OCI-LY7 (cell line): ENCODE data around the gene PLXNA3. TPM values are rescaled to one million over a fixed set of nuclear protein-coding genes. Genes with fewer than 3 reads are reported as not detected.

Experiments used
- BruUV-seq: library from RNA; stranded (reverse); fragments of 400-500 nt; replicated peaks from 2 replicates; lab custom pipeline; 2021; lab: Mats Ljungman, UMichigan
- CTCF ChIA-PET: fragments of 300-600 bp; sonication (Branson Sonifier 250); formaldehyde crosslinking; loops from one replicate; lab custom pipeline; 2022; ENCODE audit warnings: antibody characterized with exemption; ENCODE audit not compliant: unreplicated experiment; lab: Charles Lee
- POLR2A ChIA-PET: fragments of 300-600 bp; sonication (Branson Sonifier 250); formaldehyde crosslinking; loops from one replicate; lab custom pipeline; 2022; ENCODE audit warnings: antibody characterized with exemption; lab: Charles Lee
- DNase-seq: peaks from one replicate; pipeline ENCODE4 v3.0.0-alpha.2; 2015; ENCODE audit warnings: low spot score
- H2AFZ ChIP-seq: fragments of 200-600 bp; sonication (generic), shearing (Covaris generic); 2 replicates; pipeline ENCODE4 v1.6.1; 2014; ENCODE audit warnings: mild to moderate bottlenecking, antibody characterized with exemption, low read length, moderate library complexity
- H3K27ac ChIP-seq: fragments of 200-600 bp; sonication (generic); 2 replicates; pipeline ENCODE4 v1.5.1; 2014; ENCODE audit warnings: mixed run types, low read depth, mild to moderate bottlenecking, moderate library complexity, low read length, inconsistent platforms; ENCODE audit not compliant: poor library complexity, severe bottlenecking
- H3K36me3 ChIP-seq: fragments of 200-600 bp; sonication (generic); 2 replicates; pipeline ENCODE4 v1.6.1; 2014; ENCODE audit warnings: mild to moderate bottlenecking, antibody characterized with exemption, low read length, moderate library complexity, mixed read lengths; ENCODE audit not compliant: insufficient read depth
- H3K4me1 ChIP-seq: fragments of 200-600 bp; sonication (generic); 2 replicates; pipeline ENCODE4 v1.5.1; 2014; ENCODE audit warnings: mild to moderate bottlenecking, low read length; ENCODE audit not compliant: insufficient read depth, poor library complexity, severe bottlenecking
- H3K4me2 ChIP-seq: fragments of 200-600 bp; sonication (generic); 2 replicates; pipeline ENCODE4 v1.6.1; 2014; ENCODE audit warnings: mild to moderate bottlenecking, low read length
- H3K4me3 ChIP-seq: fragments of 200-600 bp; sonication (generic); 2 replicates; pipeline ENCODE4 v1.5.1; 2014; ENCODE audit warnings: mild to moderate bottlenecking, low read depth, low read length; ENCODE audit not compliant: poor library complexity, severe bottlenecking
- H3K79me2 ChIP-seq: fragments of 200-600 bp; sonication (generic); 2 replicates; pipeline ENCODE4 v1.6.1; 2016; ENCODE audit warnings: low read depth, mild to moderate bottlenecking, low read length, moderate library complexity, mixed read lengths; ENCODE audit not compliant: insufficient read depth
- H3K9me2 ChIP-seq: fragments of 200-600 bp; sonication (generic); 2 replicates; pipeline ENCODE4 v1.6.1; 2016; ENCODE audit warnings: mild to moderate bottlenecking, low read length, mixed read lengths; ENCODE audit not compliant: insufficient read depth
- H3K9me3 ChIP-seq: fragments of 200-600 bp; sonication (generic); 2 replicates; pipeline ENCODE4 v1.6.1; 2014; ENCODE audit warnings: mild to moderate bottlenecking, mixed run types, low read length, mixed read lengths
- H4K20me1 ChIP-seq: fragments of 200-600 bp; sonication (generic); 2 replicates; pipeline ENCODE4 v1.6.1; 2014; ENCODE audit warnings: mild to moderate bottlenecking, antibody characterized with exemption, low read length, moderate library complexity, mixed read lengths; ENCODE audit not compliant: insufficient read depth
- EZH2phosphoT487 ChIP-seq: fragments of 200-600 bp; sonication (generic); IDR thresholded peaks from 2 replicates; pipeline ENCODE4 v1.6.1; 2018; ENCODE audit warnings: low read depth, borderline replicate concordance, mild to moderate bottlenecking, mixed run types, antibody characterized with exemption, low read length, moderate library complexity, mixed read lengths
- intact Hi-C: fragments of 100-400 bp; cut with micrococcal nuclease; formaldehyde crosslinking; loops from one replicate; pipeline ENCODE4 v1.10.0; 2022; ENCODE audit not compliant: unreplicated experiment
- total RNA-seq, 2 experiments: library from RNA; depleted of rRNA in 1 of 2; stranded (reverse); fragments of >200 nt in 1 of 2; shearing (Covaris generic) in 1 of 2; gene quantifications; 2 replicates each; pipeline ENCODE4 v1.2.3, GENCODE V29; 2014 to 2022
- TF ChIP-seq, protein P1 (sequence below): fragments of 200-600 bp; sonication (generic); conservative IDR thresholded peaks from 2 replicates; pipeline ENCODE4 v1.5.1; 2014; ENCODE audit warnings: mild to moderate bottlenecking, antibody characterized with exemption, low read length, moderate library complexity, mixed read lengths

Gene PLXNA3
- total RNA-seq, 2 experiments from 2014 or later: 5.6 to 8.0 TPM

GRCh38 chrX:154515966-154516655 lies 58.0 kb downstream of the PLXNA3 start, which contains the start of gene FAM3A:
Gene FAM3A (minus strand): TSS chrX:154516232. CDS start chrX:154515772, 460 bp downstream.
- TF ChIP-seq EZH2phosphoT487: no peak
- TF ChIP-seq, protein P1, sequence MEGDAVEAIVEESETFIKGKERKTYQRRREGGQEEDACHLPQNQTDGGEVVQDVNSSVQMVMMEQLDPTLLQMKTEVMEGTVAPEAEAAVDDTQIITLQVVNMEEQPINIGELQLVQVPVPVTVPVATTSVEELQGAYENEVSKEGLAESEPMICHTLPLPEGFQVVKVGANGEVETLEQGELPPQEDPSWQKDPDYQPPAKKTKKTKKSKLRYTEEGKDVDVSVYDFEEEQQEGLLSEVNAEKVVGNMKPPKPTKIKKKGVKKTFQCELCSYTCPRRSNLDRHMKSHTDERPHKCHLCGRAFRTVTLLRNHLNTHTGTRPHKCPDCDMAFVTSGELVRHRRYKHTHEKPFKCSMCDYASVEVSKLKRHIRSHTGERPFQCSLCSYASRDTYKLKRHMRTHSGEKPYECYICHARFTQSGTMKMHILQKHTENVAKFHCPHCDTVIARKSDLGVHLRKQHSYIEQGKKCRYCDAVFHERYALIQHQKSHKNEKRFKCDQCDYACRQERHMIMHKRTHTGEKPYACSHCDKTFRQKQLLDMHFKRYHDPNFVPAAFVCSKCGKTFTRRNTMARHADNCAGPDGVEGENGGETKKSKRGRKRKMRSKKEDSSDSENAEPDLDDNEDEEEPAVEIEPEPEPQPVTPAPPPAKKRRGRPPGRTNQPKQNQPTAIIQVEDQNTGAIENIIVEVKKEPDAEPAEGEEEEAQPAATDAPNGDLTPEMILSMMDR: no peak
- peak within 1 kb of the TSS; percentile 91 for H3K4me3 ChIP-seq
- ChIA-PET CTCF (interaction anchor here (0.9 to 1.4 kb wide), 2 partner anchors 12 to 16 kb away, joined by 3 read pairs; no protein-coding TSS in a partner anchor), POLR2A (interaction anchor here (0.6 to 1.2 kb wide), 5 partner anchors 12 to 593 kb away, joined by 3 to 4 read pairs (median 3); partner anchors contain the start of gene UBL4A)
- DNase-seq: peak; percentile 89
- peak within 1 kb of the TSS; percentile 88 for H2AFZ ChIP-seq
- no peaks in the 10 kb centered on the region for H3K36me3 ChIP-seq
- H3K27ac ChIP-seq: no peak within 1 kb of the TSS
- H3K9me2 ChIP-seq: no peaks in the 10 kb centered on the region
- no peaks in the 10 kb centered on the region for H3K9me3 ChIP-seq
- H3K4me2 ChIP-seq: peak within 1 kb of the TSS; percentile 93
- no peaks in the 10 kb centered on the region for H3K79me2 ChIP-seq
- H4K20me1 ChIP-seq: no peaks in the 10 kb centered on the region
- H3K4me1 ChIP-seq: peaks cover 13% of the 10 kb centered on the region
- intact Hi-C loops: loop anchor here (5.0 kb wide), 1 partner anchor 39 kb away; the partner anchor contains the start of gene LAGE3
- no TSS peak for BruUV-seq

DNA sequence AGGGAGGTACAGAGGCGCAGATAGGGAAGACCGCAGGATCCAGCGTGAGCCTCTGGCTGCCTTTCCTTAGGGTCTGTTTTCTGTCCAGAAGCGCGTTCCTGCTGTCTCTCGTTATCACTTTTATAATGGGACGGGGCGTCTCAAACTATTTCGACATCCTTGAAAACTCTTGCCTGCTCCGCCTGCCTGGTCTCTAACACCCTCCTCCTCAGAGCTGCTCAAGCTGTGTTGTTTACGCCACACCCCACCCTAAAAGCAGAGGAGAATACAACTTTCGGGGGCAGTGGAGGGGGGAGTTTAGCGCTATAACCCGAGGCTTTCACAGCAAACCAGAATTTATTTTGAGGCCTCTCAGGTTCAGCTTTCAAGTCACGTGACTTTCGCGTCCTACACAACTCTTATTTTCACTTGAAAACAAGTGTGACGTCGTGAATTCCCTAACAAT lies 58.6 kb downstream of the PLXNA3 start:
- Histone ChIP-seq H3K9me2 (no peaks in the 10 kb centered on the region), H2AFZ (peak overlapping the region; percentile 88)
- TSS peak; percentile 87 for BruUV-seq

More for the DNA sequence above, 58.6 kb downstream of the PLXNA3 start:
- H3K4me1 ChIP-seq: peaks cover 13% of the 10 kb centered on the region
- H3K4me3 ChIP-seq: peak overlapping the region; percentile 91
- no peaks in the 10 kb centered on the region for H3K36me3 ChIP-seq
- peak overlapping the region; percentile 79 for H3K4me2 ChIP-seq
- no peaks in the 10 kb centered on the region for H4K20me1 ChIP-seq
- TF ChIP-seq, protein P1: no peak
- TF ChIP-seq EZH2phosphoT487: no peak
- intact Hi-C loops: loop anchor here (5.0 kb wide), 1 partner anchor 39 kb away; the partner anchor contains the start of gene LAGE3
- no peaks in the 10 kb centered on the region for H3K79me2 ChIP-seq
- CTCF ChIA-PET: interaction anchor here (1.4 kb wide), 1 partner anchor 11 kb away, joined by 3 read pairs; no protein-coding TSS in a partner anchor
- no peak overlapping the region for H3K27ac ChIP-seq
- DNase-seq: no peak
- POLR2A ChIA-PET: interaction anchor here (0.6 to 1.2 kb wide), 4 partner anchors 11 to 30 kb away, joined by 3 to 4 read pairs (median 4); partner anchors contain the start of gene UBL4A
- H3K9me3 ChIP-seq: no peaks in the 10 kb centered on the region
